C4-2B (cell line): ENCODE data around the gene HLA-B.

Experiments
- ZFX ChIP-seq: fragments of 450-650 bp; IDR thresholded peaks from 2 replicates; pipeline ENCODE4 v1.6.1; 2017
- TF ChIP-seq, protein P1 (sequence below): fragments of 450-650 bp; conservative IDR thresholded peaks from 2 replicates; pipeline ENCODE4 v1.5.1; 2017; ENCODE audit warnings: mild to moderate bottlenecking

GRCh38 chr6:31321820-31322219, 35.2 kb downstream of the HLA-B start:
- TF ChIP-seq, protein P1, sequence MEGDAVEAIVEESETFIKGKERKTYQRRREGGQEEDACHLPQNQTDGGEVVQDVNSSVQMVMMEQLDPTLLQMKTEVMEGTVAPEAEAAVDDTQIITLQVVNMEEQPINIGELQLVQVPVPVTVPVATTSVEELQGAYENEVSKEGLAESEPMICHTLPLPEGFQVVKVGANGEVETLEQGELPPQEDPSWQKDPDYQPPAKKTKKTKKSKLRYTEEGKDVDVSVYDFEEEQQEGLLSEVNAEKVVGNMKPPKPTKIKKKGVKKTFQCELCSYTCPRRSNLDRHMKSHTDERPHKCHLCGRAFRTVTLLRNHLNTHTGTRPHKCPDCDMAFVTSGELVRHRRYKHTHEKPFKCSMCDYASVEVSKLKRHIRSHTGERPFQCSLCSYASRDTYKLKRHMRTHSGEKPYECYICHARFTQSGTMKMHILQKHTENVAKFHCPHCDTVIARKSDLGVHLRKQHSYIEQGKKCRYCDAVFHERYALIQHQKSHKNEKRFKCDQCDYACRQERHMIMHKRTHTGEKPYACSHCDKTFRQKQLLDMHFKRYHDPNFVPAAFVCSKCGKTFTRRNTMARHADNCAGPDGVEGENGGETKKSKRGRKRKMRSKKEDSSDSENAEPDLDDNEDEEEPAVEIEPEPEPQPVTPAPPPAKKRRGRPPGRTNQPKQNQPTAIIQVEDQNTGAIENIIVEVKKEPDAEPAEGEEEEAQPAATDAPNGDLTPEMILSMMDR: no peak
- no peak for TF ChIP-seq ZFX
